ENCODE measurements around the gene GPR143.

DNA sequence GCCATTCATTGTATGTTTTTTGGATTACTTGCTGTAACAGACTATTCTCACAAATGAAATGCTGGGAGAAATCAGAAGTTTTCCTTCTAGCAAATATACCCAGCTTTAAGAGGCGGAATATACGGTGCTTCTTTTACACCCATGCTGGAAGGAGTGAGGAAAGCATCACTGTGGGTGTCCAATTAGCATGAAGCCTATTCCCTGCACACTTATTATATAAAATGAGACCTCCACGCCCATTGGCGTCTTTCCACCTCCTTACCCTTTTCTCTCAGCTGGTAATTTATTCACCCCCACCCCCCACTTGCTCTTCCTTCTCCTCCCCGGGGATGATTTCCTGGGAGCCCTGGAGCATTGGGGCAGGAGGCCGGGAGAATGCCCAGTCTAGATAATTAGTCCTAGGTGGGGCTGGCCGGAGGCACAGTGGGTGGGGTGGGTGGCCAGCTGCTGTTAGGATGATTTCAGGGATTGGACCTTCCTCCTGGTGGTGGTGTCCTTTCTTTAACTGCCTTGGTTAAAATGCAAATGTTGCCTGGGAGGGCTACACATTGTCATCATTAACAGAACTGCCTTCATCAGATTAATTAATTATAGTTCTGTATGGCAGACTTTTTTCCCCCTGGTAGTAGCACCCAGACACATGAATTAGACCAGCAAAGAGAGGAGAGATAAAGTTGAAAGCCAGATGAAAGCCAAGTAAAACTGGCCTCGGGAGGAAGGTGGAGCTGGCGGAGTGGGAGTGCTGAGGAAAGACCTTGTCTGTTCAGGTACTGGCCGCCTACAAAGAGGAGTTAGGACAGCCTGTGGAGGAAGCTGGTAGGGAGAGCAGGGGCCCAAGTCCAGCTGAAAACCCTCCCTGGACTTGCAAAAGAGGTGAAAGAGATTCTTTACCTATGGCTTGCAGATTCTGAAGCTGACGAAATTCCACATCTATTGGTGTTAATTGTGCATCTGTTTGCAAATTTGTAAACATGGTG is 32.0 kb upstream of the GPR143 start:
- TF ChIP-seq, protein P1, sequence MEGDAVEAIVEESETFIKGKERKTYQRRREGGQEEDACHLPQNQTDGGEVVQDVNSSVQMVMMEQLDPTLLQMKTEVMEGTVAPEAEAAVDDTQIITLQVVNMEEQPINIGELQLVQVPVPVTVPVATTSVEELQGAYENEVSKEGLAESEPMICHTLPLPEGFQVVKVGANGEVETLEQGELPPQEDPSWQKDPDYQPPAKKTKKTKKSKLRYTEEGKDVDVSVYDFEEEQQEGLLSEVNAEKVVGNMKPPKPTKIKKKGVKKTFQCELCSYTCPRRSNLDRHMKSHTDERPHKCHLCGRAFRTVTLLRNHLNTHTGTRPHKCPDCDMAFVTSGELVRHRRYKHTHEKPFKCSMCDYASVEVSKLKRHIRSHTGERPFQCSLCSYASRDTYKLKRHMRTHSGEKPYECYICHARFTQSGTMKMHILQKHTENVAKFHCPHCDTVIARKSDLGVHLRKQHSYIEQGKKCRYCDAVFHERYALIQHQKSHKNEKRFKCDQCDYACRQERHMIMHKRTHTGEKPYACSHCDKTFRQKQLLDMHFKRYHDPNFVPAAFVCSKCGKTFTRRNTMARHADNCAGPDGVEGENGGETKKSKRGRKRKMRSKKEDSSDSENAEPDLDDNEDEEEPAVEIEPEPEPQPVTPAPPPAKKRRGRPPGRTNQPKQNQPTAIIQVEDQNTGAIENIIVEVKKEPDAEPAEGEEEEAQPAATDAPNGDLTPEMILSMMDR (IDR thresholded peaks at IDR 0.05): no peak
- no peak for TF ChIP-seq POLR2A (IDR thresholded peaks at IDR 0.05)
